ENCODE results near the gene MRPL34. TPM values are rescaled to one million over a fixed set of nuclear protein-coding genes. Genes with fewer than 3 reads are reported as not detected.

Gene MRPL34
- total and polyA plus RNA-seq, 10 donors = 37.5 to 153 (median 74.7) TPM

DNA sequence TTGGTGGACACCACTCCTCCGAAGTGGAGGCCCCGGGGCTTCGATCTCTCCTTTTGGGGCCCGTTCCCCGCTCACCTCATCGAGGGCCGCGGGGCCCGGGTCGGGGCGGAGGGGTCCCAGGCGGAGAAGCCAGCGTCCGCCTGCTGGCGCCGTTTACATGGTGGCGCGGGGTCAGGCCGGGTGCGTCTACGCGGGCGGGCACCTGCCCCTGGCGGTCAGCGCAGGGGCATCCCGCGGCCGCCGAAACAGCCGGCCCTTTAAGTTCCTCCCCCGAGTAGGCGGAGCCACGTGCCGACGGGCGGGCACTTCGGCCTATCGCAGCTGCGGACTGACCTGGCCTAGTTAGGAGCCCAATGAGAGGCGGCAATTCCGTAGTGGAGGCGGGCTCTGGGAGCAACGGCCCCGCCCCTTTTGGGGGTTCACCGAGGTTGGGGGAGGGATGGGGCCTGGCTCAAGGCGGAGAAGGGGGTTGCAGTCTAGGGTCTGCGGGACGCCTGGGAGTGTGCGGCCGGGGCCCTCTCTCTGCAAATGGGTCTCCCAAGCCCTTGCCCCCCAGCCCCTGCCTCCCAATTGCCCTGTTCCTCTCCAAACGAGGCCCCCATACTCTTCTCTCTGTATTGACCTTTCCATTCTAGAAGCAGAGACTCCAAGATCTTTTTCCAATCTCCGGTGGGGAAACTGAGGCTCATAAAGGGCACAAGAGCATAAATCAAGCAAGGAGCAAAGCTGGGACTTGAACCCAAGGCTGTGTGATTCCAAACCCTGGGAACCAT, 2.3 kb upstream of the MRPL34 start, which contains the start of gene ABHD8:
TSS of gene ABHD8 (minus strand) at position 259 of the 773 bp plus-strand sequence. CDS start 1,809 bp downstream, outside the sequence.
- Histone ChIP-seq H3K27ac (peak within 1 kb of the TSS; percentile 61 to 97 (median 80)), H3K4me1 (peaks cover 31 to 74% (median 49%) of the 10 kb centered on the region in 6 donors), H3K27me3 (replicated peaks in 1 of 7) (no peaks in the 10 kb centered on the region), H3K9me3 (peaks cover 0 to 2% (median under 1%) of the 10 kb centered on the region in 8 donors), H3K36me3 (peaks cover 0 to 30% (median 8%) of the 10 kb centered on the region in 6 donors), H3K4me3 (peak within 1 kb of the TSS; percentile 50 to 80 (median 72))
- intact Hi-C loops (cut with DNase I; ENCODE audit: low total_unique reads) = no loop called here
- WGBS, 5 donors = 1 to 5% (median 2%) methylated on average over 38 to 52 of the region's 52 CpGs
- peak; percentile 96 for DNase-seq
- TF ChIP-seq, protein P1, sequence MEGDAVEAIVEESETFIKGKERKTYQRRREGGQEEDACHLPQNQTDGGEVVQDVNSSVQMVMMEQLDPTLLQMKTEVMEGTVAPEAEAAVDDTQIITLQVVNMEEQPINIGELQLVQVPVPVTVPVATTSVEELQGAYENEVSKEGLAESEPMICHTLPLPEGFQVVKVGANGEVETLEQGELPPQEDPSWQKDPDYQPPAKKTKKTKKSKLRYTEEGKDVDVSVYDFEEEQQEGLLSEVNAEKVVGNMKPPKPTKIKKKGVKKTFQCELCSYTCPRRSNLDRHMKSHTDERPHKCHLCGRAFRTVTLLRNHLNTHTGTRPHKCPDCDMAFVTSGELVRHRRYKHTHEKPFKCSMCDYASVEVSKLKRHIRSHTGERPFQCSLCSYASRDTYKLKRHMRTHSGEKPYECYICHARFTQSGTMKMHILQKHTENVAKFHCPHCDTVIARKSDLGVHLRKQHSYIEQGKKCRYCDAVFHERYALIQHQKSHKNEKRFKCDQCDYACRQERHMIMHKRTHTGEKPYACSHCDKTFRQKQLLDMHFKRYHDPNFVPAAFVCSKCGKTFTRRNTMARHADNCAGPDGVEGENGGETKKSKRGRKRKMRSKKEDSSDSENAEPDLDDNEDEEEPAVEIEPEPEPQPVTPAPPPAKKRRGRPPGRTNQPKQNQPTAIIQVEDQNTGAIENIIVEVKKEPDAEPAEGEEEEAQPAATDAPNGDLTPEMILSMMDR (IDR thresholded peaks at IDR 0.05 in 8 of 11, conservative IDR thresholded peaks at IDR 0.05 in 3 of 11) = peak; percentile 51 to 88 (median 73)
- peak; percentile 78 to 88 (median 86) for TF ChIP-seq POLR2AphosphoS5 (IDR thresholded peaks at IDR 0.05)
- no peak for TF ChIP-seq POLR2A (IDR thresholded peaks at IDR 0.05)

DNA sequence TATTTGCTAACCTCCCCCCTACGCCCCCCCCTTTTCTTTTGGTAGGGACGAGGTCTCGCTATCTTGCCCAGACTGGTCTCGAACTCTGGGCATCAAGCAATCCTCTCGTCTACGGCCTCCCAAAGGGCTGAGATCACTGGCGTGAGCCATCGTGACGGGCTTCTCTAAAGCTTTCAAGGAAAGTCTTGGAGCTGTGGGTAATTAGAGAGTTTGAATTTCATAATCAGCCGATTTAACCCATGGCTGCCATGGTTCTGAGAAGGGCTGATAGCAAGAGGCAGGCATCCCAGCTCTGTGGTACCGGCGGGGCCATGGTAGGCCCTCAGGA, 1.8 kb upstream of the MRPL34 start:
- no peaks in the 10 kb centered on the region for H3K27me3 ChIP-seq (replicated peaks in 1 of 7)
- peaks cover 31 to 79% (median 53%) of the 10 kb centered on the region in 6 donors for H3K4me1 ChIP-seq
- peak overlapping the region in 4 of 8 donors; percentile 82 to 97 (median 94) for H3K27ac ChIP-seq
- TF ChIP-seq, protein P1 (IDR thresholded peaks at IDR 0.05 in 8 of 11, conservative IDR thresholded peaks at IDR 0.05 in 3 of 11) = no peak
- TF ChIP-seq POLR2AphosphoS5 (IDR thresholded peaks at IDR 0.05) (no peak), POLR2A (IDR thresholded peaks at IDR 0.05) (no peak)
- peak overlapping the region in 2 of 8 donors; percentile 65 to 80 for H3K4me3 ChIP-seq
- DNase-seq = peak; percentile 74
- no peaks in the 10 kb centered on the region for H3K9me3 ChIP-seq
- H3K36me3 ChIP-seq = peaks cover 0 to 25% (median 7%) of the 10 kb centered on the region in 6 donors
- WGBS, 5 donors = 74 to 88% (median 80%) methylated on average over 12 of the region's 12 CpGs
- intact Hi-C loops (cut with DNase I; ENCODE audit: low total_unique reads) = no loop called here

DNA sequence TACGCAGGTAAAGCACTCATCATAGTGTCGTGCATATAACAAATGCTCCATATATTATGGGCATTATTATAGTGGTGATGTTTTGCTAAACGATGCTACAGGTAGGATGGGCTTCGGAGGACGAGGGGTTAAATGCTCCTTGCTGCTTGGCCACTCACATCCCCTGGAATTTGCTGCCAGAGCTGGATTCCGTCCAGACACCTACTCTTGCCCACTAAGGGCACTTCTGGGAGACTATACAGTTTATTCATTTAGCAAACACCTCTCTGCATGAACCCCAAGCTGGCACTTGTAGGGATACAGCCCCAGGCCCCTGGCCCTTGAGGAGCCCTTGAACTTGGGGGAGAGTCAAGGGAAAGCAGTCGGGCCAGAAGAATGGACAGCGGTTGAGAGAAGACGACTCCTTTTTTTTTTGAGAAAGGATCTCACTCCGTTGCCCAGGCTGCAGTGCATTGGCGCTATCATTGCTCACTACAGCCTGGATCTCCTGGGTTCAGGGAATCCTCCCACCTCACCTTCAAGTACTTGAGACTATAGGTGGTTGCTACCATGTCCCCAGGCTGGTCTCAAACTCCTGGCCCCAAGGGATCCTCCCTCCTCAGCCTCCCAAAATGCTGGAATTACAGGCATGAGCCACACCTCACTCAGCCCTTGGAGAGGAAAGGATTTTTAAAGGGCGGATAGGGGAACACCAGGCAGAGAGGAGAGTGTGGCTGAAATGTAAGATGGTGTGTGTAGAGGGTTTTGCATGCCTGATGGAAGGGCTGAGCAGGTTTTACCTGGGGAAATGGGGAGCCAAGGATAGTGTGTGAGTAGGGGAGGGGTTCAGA, 1.1 kb upstream of the MRPL34 start:
- TF ChIP-seq POLR2AphosphoS5 (IDR thresholded peaks at IDR 0.05) = no peak
- TF ChIP-seq POLR2A (IDR thresholded peaks at IDR 0.05) = no peak
- TF ChIP-seq, protein P1 (IDR thresholded peaks at IDR 0.05 in 8 of 11, conservative IDR thresholded peaks at IDR 0.05 in 3 of 11) = no peak
- no peaks in the 10 kb centered on the region for H3K9me3 ChIP-seq
- intact Hi-C loops (cut with DNase I; ENCODE audit: low total_unique reads) = no loop called here
- DNase-seq = no peak
- WGBS, 5 donors = 74 to 83% (median 79%) methylated on average over 11 to 12 of the region's 12 CpGs
- H3K27ac ChIP-seq = peak overlapping the region; percentile 22 to 97 (median 92)
- H3K27me3 ChIP-seq (replicated peaks in 1 of 7) = no peaks in the 10 kb centered on the region
- H3K4me3 ChIP-seq = peak overlapping the region in 5 of 8 donors; percentile 68 to 88 (median 77)
- H3K4me1 ChIP-seq = peaks cover 31 to 82% (median 56%) of the 10 kb centered on the region in 6 donors
- H3K36me3 ChIP-seq = peaks cover 0 to 19% (median 7%) of the 10 kb centered on the region in 6 donors
